Keratinocyte (primary cell): Measurements from ENCODE around the gene CACHD1. TPM values are rescaled to one million over a fixed set of nuclear protein-coding genes. Genes with fewer than 3 reads are reported as not detected.

Experiments
- DNase-seq: peaks from one replicate; pipeline ENCODE4 v3.0.0-alpha.2; 2011; ENCODE audit warnings: low read depth, missing footprints, low spot score
- FAIRE-seq: peaks from 2 replicates; lab custom pipeline; 2011; peaks lifted over from hg19 to GRCh38; lab: Jason Lieb, UNC
- H2AFZ ChIP-seq: 2 replicates; pipeline ENCODE4 v1.6.0; 2012; ENCODE audit warnings: low read length, control low read depth, inconsistent platforms; ENCODE audit not compliant: control insufficient read depth
- H3K27ac ChIP-seq: 2 replicates; pipeline ENCODE4 v1.5.1; 2011; ENCODE audit warnings: low read length; ENCODE audit not compliant: control insufficient read depth, insufficient read depth
- H3K27me3 ChIP-seq: 3 replicates; pipeline ENCODE4 v1.6.0; 2011; ENCODE audit warnings: low read length; ENCODE audit not compliant: control insufficient read depth, insufficient read depth; ENCODE audit errors: extremely low read depth
- H3K36me3 ChIP-seq, 2 experiments: 2 replicates in 1 of 2; 3 replicates in 1 of 2; pipeline ENCODE4 v1.5.1; 2011; ENCODE audit warnings: low read length in 2 of 2, mild to moderate bottlenecking in 1 of 2; ENCODE audit not compliant: control insufficient read depth in 2 of 2, insufficient read depth in 2 of 2; ENCODE audit errors: extremely low read depth in 1 of 2
- H3K4me1 ChIP-seq: 3 replicates; pipeline ENCODE4 v1.5.1; 2011; ENCODE audit warnings: low read length; ENCODE audit not compliant: control insufficient read depth, insufficient read depth; ENCODE audit errors: extremely low read depth
- H3K4me2 ChIP-seq: 3 replicates; pipeline ENCODE4 v1.6.0; 2011; ENCODE audit warnings: low read depth, low read length; ENCODE audit not compliant: control insufficient read depth, insufficient read depth; ENCODE audit errors: extremely low read depth
- H3K4me3 ChIP-seq, 3 experiments: fragments of 200-600 bp in 1 of 3; sonication (generic) in 1 of 3; 2 replicates in 2 of 3; 3 replicates in 1 of 3; pipeline ENCODE4 v1.5.1; 2011 to 2016; ENCODE audit warnings: low read length in 3 of 3, mild to moderate bottlenecking in 3 of 3, control low read depth in 2 of 3, inconsistent platforms in 1 of 3, low read depth in 1 of 3, mixed read lengths in 1 of 3, mixed run types in 1 of 3, moderate library complexity in 1 of 3; ENCODE audit not compliant: control insufficient read depth in 2 of 3, insufficient read depth in 2 of 3; ENCODE audit errors: extremely low read depth in 1 of 3
- H3K79me2 ChIP-seq: 2 replicates; pipeline ENCODE4 v1.6.0; 2012; ENCODE audit warnings: low read length; ENCODE audit not compliant: control insufficient read depth, insufficient read depth
- H3K9ac ChIP-seq: 3 replicates; pipeline ENCODE4 v1.6.0; 2011; ENCODE audit warnings: low read length; ENCODE audit not compliant: control insufficient read depth, insufficient read depth; ENCODE audit errors: extremely low read depth
- H3K9me1 ChIP-seq: 3 replicates; pipeline ENCODE4 v1.6.0; 2011; ENCODE audit warnings: low read length; ENCODE audit not compliant: control insufficient read depth, insufficient read depth; ENCODE audit errors: extremely low read depth
- H3K9me3 ChIP-seq: 2 replicates; pipeline ENCODE4 v1.5.1; 2012; ENCODE audit warnings: low read depth, low read length; ENCODE audit not compliant: control insufficient read depth
- H4K20me1 ChIP-seq: 3 replicates; pipeline ENCODE4 v1.6.0; 2011; ENCODE audit warnings: low read length; ENCODE audit not compliant: control insufficient read depth, insufficient read depth; ENCODE audit errors: extremely low read depth
- CTCF ChIP-seq, 3 experiments: IDR thresholded peaks in 1 of 3; conservative IDR thresholded peaks in 1 of 3; optimal IDR thresholded peaks in 1 of 3; 2 replicates in 2 of 3; 3 replicates in 1 of 3; pipeline versions ENCODE3 to v1.5.1; 2011; ENCODE audit warnings: low read length in 3 of 3, mild to moderate bottlenecking in 3 of 3, moderate library complexity in 2 of 3, control low read depth in 1 of 3, inconsistent platforms in 1 of 3; ENCODE audit not compliant: insufficient read depth in 2 of 3; ENCODE audit errors: extremely low read depth in 1 of 3
- EZH2 ChIP-seq: IDR thresholded peaks from one replicate; pipeline ENCODE4 v1.6.1; 2012; ENCODE audit warnings: inconsistent platforms, mild to moderate bottlenecking, low read length, moderate library complexity
- dilution Hi-C: fragments of 300-500 bp; cut with MboI; formaldehyde crosslinking; loops from one replicate; pipeline ENCODE4 v1.7.0; 2020; ENCODE audit warnings: low sequenced_read_pairs; ENCODE audit not compliant: extremely low pct_ligation_motif_present
- polyA plus RNA-seq, 5 experiments: library from polyadenylated mRNA; depleted of rRNA in 3 of 5; stranded (reverse) in 3 of 5; stranded (forward) in 1 of 5; unstranded in 1 of 5; fragments of >200 nt; gene quantifications; 1 replicate in 1 of 5; 2 replicates in 3 of 5; 3 replicates in 1 of 5; pipeline versions ENCODE4 v1.2.1 to v1.2.3, GENCODE V29; 2011 to 2012; ENCODE audit warnings: missing spikeins in 2 of 5, low read depth in 1 of 5, low replicate concordance in 1 of 5

The CACHD1 gene
- polyA plus RNA-seq, 1 donor (not counting 4 experiments of a cell fraction or from before 2014, with no cell fraction given) = 2.4 TPM

- Histone ChIP-seq H3K9ac (no peak overlapping the region), H3K4me1 (no peaks in the 10 kb centered on the region), H3K9me3 (no peaks in the 10 kb centered on the region), H3K36me3 (no peaks in the 10 kb centered on the region), H3K4me2 (no peak overlapping the region), H3K4me3 (no peak overlapping the region), H3K9me1 (no peaks in the 10 kb centered on the region), H2AFZ (no peak overlapping the region), H3K79me2 (no peaks in the 10 kb centered on the region), H3K27me3 (no peaks in the 10 kb centered on the region), H3K27ac (no peak overlapping the region), H4K20me1 (no peaks in the 10 kb centered on the region)
- dilution Hi-C loops = no loop called here
- DNase-seq (no peak), FAIRE-seq (no peak)
- TF ChIP-seq EZH2 (no peak), CTCF (optimal IDR thresholded peaks at IDR 0.05 in 1 of 3, IDR thresholded peaks at IDR 0.05 in 1 of 3, conservative IDR thresholded peaks at IDR 0.05 in 1 of 3; ENCODE audit: extremely low read depth in 1 of 3, insufficient read depth in 2 of 3, low read length in 3 of 3) (no peak)
Measured at GRCh38 chr1:64542118-64542517, 72.2 kb downstream of the CACHD1 start.

GRCh38 chr1:64543831-64544230 lies 73.9 kb downstream of the CACHD1 start:
- no peaks in the 10 kb centered on the region for H3K27me3 ChIP-seq
- no peaks in the 10 kb centered on the region for H3K4me1 ChIP-seq
- H3K79me2 ChIP-seq = no peaks in the 10 kb centered on the region
- no peaks in the 10 kb centered on the region for H3K9me3 ChIP-seq
- DNase-seq (no peak), FAIRE-seq (no peak)
- no peak for TF ChIP-seq EZH2
- no peaks in the 10 kb centered on the region for H3K36me3 ChIP-seq
- H4K20me1 ChIP-seq = no peaks in the 10 kb centered on the region
- no peak overlapping the region for H3K4me2 ChIP-seq
- no peaks in the 10 kb centered on the region for H3K9me1 ChIP-seq
- no peak overlapping the region for H2AFZ ChIP-seq
- H3K27ac ChIP-seq = no peak overlapping the region
- no peak overlapping the region for H3K9ac ChIP-seq
- dilution Hi-C loops = no loop called here
- H3K4me3 ChIP-seq = no peak overlapping the region
